Tibial artery (tissue), 4 donors: ENCODE measurements around the gene PARD3B.
"Not testable (repeated sequence)": the region's sequence is repeated elsewhere in the genome, so short reads cannot be mapped to it uniquely, and the experiment has no call there.

Experiments used
- DNase-seq, 2 donors: peaks; one replicate each; pipeline ENCODE4 v3.0.0-alpha.2; 2019
- H3K27ac ChIP-seq, 2 donors: fragments of 200-600 bp; sonication (generic) in 1 of 2; 1 replicate in 1 of 2; 2 replicates in 1 of 2; pipeline ENCODE4 v1.5.1; 2018 to 2019; ENCODE audit warnings: mild to moderate bottlenecking in 1 of 2
- H3K27me3 ChIP-seq, 2 donors: fragments of 200-600 bp; sonication (generic) in 1 of 2; one replicate each; pipeline versions ENCODE4 v1.5.1 to v1.6.0; 2016 to 2019
- H3K36me3 ChIP-seq, 3 donors: fragments of 200-600 bp; sonication (generic) in 2 of 3; one replicate each; pipeline ENCODE4 v1.5.1; 2016 to 2019; ENCODE audit warnings: mild to moderate bottlenecking in 2 of 3
- H3K4me1 ChIP-seq, 4 donors: fragments of 200-600 bp; sonication (generic) in 2 of 4; 1 replicate in 3 of 4; 2 replicates in 1 of 4; pipeline ENCODE4 v1.5.1; 2016 to 2019
- H3K4me3 ChIP-seq, 2 donors: fragments of 200-600 bp; sonication (generic) in 1 of 2; 1 replicate in 1 of 2; 2 replicates in 1 of 2; pipeline ENCODE4 v1.5.1; 2018 to 2019; ENCODE audit warnings: mild to moderate bottlenecking in 2 of 2
- H3K9me3 ChIP-seq, 3 donors: fragments of 200-600 bp; sonication (generic) in 1 of 3; one replicate each; pipeline ENCODE4 v1.5.1; 2016 to 2019
- intact Hi-C: fragments of 100-400 bp; cut with DNase I; formaldehyde crosslinking; loops from one replicate; pipeline ENCODE4 v1.15.0; 2023; ENCODE audit warnings: low total_unique reads
- TF ChIP-seq, protein P1 (sequence below), 2 experiments: fragments of 200-600 bp in 1 of 2; fragments of 450-650 bp in 1 of 2; IDR thresholded peaks; one replicate each; pipeline ENCODE4 v1.5.1; 2017 to 2019; ENCODE audit warnings: antibody characterized with exemption in 2 of 2, mild to moderate bottlenecking in 1 of 2, moderate library complexity in 1 of 2

PARD3B gene

DNA sequence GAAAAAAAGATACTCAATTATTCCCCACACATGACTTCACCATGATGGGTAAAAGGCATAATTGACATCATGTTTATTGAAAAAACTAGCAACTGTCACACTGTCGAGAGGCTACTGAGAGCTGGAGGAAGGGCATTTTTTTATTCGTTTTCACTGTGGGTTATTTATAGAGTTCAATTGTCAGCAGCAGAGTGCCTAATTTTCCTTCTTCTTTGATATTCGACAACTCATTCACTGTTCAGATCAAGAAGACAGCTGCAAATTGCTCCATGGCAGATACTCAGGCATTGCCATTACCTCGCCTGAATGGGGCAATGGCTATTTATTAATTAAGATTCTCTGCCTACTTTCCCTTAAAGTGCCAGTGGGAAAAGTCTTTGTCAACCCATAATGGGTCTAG lies 939.5 kb downstream of the PARD3B start:
- Histone ChIP-seq H3K9me3 (no peaks in the 10 kb centered on the region), H3K27me3 (no peaks in the 10 kb centered on the region), H3K4me1 (no peaks in the 10 kb centered on the region), H3K27ac (no peak overlapping the region), H3K4me3 (no peak overlapping the region), H3K36me3 (no peaks in the 10 kb centered on the region)
- intact Hi-C loops, result no loop called here
- no peak for DNase-seq
- TF ChIP-seq, protein P1, sequence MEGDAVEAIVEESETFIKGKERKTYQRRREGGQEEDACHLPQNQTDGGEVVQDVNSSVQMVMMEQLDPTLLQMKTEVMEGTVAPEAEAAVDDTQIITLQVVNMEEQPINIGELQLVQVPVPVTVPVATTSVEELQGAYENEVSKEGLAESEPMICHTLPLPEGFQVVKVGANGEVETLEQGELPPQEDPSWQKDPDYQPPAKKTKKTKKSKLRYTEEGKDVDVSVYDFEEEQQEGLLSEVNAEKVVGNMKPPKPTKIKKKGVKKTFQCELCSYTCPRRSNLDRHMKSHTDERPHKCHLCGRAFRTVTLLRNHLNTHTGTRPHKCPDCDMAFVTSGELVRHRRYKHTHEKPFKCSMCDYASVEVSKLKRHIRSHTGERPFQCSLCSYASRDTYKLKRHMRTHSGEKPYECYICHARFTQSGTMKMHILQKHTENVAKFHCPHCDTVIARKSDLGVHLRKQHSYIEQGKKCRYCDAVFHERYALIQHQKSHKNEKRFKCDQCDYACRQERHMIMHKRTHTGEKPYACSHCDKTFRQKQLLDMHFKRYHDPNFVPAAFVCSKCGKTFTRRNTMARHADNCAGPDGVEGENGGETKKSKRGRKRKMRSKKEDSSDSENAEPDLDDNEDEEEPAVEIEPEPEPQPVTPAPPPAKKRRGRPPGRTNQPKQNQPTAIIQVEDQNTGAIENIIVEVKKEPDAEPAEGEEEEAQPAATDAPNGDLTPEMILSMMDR (IDR thresholded peaks at IDR 0.05), result no peak

DNA sequence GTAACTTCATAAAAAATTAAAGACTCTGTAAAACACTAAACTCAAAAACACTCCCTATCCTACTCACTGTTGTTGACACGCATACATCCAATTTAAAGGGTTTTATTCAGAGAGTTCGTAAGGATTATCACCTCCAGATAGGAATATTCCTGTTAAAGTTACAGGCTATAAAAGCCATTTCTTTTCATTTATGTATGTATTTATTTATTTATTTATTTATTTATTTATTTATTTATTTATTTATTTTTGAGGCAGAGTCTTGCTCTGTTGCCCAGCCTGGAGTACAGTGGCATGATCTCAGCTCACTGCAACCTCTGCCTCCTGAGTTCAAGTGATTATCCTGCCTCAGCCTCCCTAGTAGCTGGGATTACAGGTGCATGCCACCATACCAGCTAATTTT lies 948.3 kb downstream of the PARD3B start:
- H3K36me3 ChIP-seq, H3K27me3 ChIP-seq, H3K27ac ChIP-seq, DNase-seq, H3K4me3 ChIP-seq, H3K9me3 ChIP-seq, intact Hi-C loops, H3K4me1 ChIP-seq: not testable (repeated sequence)

DNA sequence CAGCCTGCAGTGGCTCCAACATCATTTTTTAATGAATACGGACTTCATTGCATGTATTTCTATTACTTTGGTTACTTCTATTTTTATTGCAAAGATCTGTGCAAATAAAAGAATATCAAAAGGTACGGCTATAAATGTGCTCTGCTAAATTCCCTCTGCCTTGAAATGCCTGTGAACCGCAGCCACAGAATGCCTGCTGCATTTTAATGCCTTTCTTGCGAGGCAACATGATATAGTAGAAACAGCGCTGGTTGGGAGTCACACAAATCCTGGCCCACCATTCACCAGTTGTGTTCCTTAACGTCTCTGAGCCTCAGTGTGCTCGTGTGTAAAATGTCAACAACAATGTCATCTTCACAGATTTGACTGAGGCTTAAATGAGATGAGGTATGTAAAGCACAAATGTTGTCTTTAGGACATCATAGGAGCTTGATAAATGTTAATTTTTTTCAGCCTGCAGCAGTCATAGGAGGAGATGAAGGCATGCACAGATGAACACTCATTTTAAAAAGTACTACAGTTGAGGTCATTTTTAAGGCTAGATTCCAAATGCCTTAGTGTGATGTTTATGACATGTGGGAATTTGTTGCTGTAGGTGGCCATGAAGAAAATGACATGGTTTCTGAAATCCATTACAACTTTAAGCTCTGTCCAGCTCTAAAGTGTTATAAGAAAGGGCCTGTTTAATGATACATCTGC lies 949.4 kb downstream of the PARD3B start:
- intact Hi-C loops, result no loop called here
- no peaks in the 10 kb centered on the region for H3K27me3 ChIP-seq
- H3K4me1 ChIP-seq, result no peaks in the 10 kb centered on the region
- H3K4me3 ChIP-seq, result no peak overlapping the region
- peaks cover 0 to under 1% (median 0%) of the 10 kb centered on the region in 3 donors for H3K36me3 ChIP-seq
- H3K27ac ChIP-seq, result no peak overlapping the region
- no peaks in the 10 kb centered on the region for H3K9me3 ChIP-seq
- TF ChIP-seq, protein P1 (IDR thresholded peaks at IDR 0.05), result no peak
- no peak for DNase-seq

DNA sequence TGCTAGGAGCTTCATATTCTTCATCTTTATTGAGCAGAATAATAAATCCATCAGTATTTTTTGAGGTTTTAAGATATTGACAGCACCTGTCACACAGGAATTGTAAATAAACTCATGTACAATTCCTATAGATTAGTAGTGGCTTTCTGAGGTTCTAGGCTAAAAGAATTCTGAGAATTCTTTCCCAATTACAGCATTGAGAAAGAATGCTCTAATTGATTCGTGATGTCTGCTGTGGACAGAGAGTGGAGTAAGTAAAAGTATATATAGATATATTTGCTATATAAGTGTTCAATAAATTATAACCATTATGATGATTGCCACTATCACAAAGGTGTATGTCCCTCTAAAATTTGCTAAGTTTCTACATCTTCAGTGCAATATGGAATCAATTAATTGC lies 950.5 kb downstream of the PARD3B start:
- intact Hi-C loops, result no loop called here
- TF ChIP-seq, protein P1 (IDR thresholded peaks at IDR 0.05), result no peak
- DNase-seq, result no peak

DNA sequence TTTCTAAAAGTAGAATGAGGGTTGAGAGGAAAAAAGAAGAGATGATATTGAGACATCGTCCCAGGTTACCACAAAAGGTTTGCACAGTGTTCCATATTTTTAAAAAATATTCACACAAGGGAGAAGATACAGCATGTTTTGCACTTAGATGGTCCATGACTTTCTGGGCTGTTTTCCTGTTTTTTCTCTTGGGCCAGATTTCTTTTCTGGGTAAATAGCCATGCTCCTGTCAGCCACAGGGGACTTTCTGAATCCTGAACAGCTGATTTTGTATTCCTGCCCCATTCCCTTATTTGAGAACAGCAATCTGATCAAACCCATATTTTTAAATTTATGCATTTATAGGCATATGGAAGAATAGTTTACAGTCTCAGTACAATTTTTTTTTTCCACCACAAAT lies 951.1 kb downstream of the PARD3B start:
- TF ChIP-seq, protein P1 (IDR thresholded peaks at IDR 0.05), result no peak
- intact Hi-C loops, result no loop called here
- H3K9me3 ChIP-seq, result no peaks in the 10 kb centered on the region
- no peaks in the 10 kb centered on the region for H3K27me3 ChIP-seq
- H3K27ac ChIP-seq, result no peak overlapping the region
- peaks cover 11 to 15% (median 15%) of the 10 kb centered on the region in 3 donors for H3K36me3 ChIP-seq
- DNase-seq, result no peak
- H3K4me1 ChIP-seq, result no peaks in the 10 kb centered on the region
- H3K4me3 ChIP-seq, result no peak overlapping the region

More for the DNA sequence above, 950.5 kb downstream of the PARD3B start:
- Histone ChIP-seq H3K27ac (no peak overlapping the region), H3K27me3 (no peaks in the 10 kb centered on the region), H3K9me3 (no peaks in the 10 kb centered on the region), H3K36me3 (peaks cover 8 to 12% (median 9%) of the 10 kb centered on the region in 3 donors), H3K4me3 (no peak overlapping the region), H3K4me1 (no peaks in the 10 kb centered on the region)

DNA sequence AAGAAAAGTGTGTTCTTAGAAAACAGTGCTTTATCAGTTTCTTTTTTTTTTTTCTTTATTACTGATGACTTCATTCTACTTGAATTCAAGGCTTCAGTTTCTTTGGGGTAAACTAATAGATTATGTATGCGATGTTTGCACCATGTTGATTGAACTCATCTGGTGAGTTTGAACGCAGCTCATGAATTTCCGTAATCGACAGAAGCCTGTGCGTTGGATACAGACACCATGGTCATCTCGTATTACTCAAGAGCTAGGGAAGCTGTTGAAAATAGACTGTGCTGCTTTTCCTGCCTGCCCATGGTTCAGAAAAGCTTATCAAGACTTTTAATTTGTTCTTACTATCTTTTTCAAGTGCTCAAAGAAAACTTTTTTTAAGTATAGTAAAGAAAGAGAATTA lies 951.5 kb downstream of the PARD3B start:
- TF ChIP-seq, protein P1 (IDR thresholded peaks at IDR 0.05), result no peak
- intact Hi-C loops, result no loop called here
- H3K9me3 ChIP-seq, result no peaks in the 10 kb centered on the region
- H3K36me3 ChIP-seq, result peaks cover 15 to 19% (median 15%) of the 10 kb centered on the region in 3 donors
- H3K27me3 ChIP-seq, result no peaks in the 10 kb centered on the region
- no peak overlapping the region for H3K27ac ChIP-seq
- no peak overlapping the region for H3K4me3 ChIP-seq
- H3K4me1 ChIP-seq, result no peaks in the 10 kb centered on the region
- DNase-seq, result no peak
